22Rv1 (cell line): ENCODE data around the gene FGF11.
"Not testable (repeated sequence)": the region's sequence is repeated elsewhere in the genome, so short reads cannot be mapped to it uniquely, and the experiment has no call there.

Experiments used
- H3K27ac ChIP-seq: fragments of 450-650 bp; 2 replicates; pipeline ENCODE4 v1.5.1; 2017
- ZFX ChIP-seq: fragments of 450-650 bp; IDR thresholded peaks from 2 replicates; pipeline ENCODE4 v1.6.1; 2017; ENCODE audit warnings: antibody characterized with exemption, borderline replicate concordance
- TF ChIP-seq, protein P1 (sequence below): fragments of 450-650 bp; IDR thresholded peaks from 2 replicates; pipeline ENCODE4 v1.5.1; 2017; ENCODE audit warnings: mild to moderate bottlenecking

The FGF11 gene

GRCh38 chr17:7471729-7472128, 32.4 kb downstream of the FGF11 start:
- no peak for TF ChIP-seq ZFX
- TF ChIP-seq, protein P1, sequence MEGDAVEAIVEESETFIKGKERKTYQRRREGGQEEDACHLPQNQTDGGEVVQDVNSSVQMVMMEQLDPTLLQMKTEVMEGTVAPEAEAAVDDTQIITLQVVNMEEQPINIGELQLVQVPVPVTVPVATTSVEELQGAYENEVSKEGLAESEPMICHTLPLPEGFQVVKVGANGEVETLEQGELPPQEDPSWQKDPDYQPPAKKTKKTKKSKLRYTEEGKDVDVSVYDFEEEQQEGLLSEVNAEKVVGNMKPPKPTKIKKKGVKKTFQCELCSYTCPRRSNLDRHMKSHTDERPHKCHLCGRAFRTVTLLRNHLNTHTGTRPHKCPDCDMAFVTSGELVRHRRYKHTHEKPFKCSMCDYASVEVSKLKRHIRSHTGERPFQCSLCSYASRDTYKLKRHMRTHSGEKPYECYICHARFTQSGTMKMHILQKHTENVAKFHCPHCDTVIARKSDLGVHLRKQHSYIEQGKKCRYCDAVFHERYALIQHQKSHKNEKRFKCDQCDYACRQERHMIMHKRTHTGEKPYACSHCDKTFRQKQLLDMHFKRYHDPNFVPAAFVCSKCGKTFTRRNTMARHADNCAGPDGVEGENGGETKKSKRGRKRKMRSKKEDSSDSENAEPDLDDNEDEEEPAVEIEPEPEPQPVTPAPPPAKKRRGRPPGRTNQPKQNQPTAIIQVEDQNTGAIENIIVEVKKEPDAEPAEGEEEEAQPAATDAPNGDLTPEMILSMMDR, result no peak
- no peak overlapping the region for H3K27ac ChIP-seq

GRCh38 chr17:7474767-7475166, 35.5 kb downstream of the FGF11 start:
- H3K27ac ChIP-seq, result not testable (repeated sequence)

- TF ChIP-seq, protein P1, result no peak
- no peak for TF ChIP-seq ZFX
- H3K27ac ChIP-seq, result peak overlapping the region; percentile 25; the same call in 1 of the 2 replicates
Measured at GRCh38 chr17:7475764-7476422, 36.6 kb downstream of the FGF11 start.

- TF ChIP-seq, protein P1, result no peak
- TF ChIP-seq ZFX, result no peak
- H3K27ac ChIP-seq, result peak overlapping the region; percentile 25; the same call in 1 of the 2 replicates
Measured at GRCh38 chr17:7476494-7476893, 37.2 kb downstream of the FGF11 start.

DNA sequence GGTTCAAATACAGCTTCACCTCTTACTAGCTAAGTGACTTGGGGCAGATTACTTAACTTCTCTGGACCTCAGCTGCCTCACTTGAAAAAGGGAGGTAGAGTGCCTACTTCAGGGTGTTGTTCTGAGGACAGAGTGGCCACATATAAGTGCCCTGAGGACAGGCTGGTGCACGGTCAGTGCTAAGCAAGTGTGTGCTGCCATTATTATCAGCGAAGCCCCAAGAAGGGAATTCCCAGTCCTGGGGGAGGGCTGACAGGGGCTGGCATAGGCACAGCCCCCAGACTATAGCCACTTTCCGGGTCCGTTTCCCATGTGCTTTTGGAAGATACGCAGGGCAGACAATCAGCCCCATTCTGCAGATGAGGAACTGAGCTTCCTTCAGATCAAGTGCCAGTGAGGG, 37.6 kb downstream of the FGF11 start:
- H3K27ac ChIP-seq, result peak overlapping the region; percentile 25; the same call in 1 of the 2 replicates

DNA sequence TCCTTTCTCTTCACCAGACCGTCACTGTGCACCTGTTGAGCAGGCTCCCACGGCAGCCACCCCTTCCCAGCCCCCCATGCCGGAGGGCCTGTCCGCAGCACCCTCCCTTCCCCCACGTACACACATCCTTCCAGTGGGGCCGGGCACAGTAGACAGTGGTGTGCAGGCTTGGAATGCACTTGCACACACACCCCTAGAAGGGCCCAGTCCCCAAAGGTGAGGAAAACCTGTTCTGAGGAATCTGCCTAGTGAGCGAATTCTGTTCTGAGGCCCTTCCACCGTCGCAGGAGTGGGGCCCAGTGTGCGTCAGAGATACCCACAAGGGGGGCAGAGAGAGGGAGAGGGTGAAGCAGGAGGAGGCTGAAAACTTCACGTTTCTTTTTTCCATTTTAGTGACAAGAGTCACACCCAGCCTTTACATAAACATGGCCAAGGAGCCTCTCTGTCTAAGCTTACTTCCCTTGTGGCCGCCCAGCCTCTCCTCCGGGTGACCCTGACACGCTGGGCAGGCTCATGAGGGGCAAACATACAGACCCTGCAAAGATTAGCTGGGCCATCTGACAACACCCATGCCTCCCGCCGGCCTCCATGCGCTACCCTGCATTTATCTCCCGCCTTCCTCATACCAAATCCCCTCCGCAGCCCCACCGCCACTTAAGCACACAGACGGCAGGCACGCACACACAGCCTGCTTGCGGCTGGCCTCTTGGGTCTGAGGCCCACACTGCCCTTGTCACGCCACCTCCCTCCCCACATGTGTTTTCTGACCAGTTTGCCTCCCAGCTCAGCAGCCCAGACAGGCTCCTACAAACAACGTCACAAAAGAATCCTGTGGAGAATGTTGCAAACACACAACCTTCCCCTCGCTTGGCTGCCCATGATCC, 38.3 kb downstream of the FGF11 start:
- H3K27ac ChIP-seq, result peak overlapping the region; percentile 86; the same call in 1 of the 2 replicates
- TF ChIP-seq ZFX, result no peak
- TF ChIP-seq, protein P1, result no peak

More for the DNA sequence above, 37.6 kb downstream of the FGF11 start:
- TF ChIP-seq, protein P1, result no peak
- TF ChIP-seq ZFX, result no peak

- H3K27ac ChIP-seq, result peak overlapping the region; percentile 86
- no peak for TF ChIP-seq ZFX
- TF ChIP-seq, protein P1, result no peak
Measured at GRCh38 chr17:7478276-7479212, 39.2 kb downstream of the FGF11 start.
